ENCODE results near the gene TUBGCP4. TPM values are rescaled to one million over a fixed set of nuclear protein-coding genes. Genes with fewer than 3 reads are reported as not detected.
A peak's percentile ranks its signal among the peaks of the same experiment; 100 is the strongest.
"Not testable (repeated sequence)": the region's sequence is repeated elsewhere in the genome, so short reads cannot be mapped to it uniquely, and the experiment has no call there.

TUBGCP4 gene
- total and polyA plus RNA-seq, 9 of the 15 experiments (the other 6 are each of a cell fraction or from before 2014, with no cell fraction given), result 10.7 to 50.2 (median 29.6) TPM

GRCh38 chr15:43393592-43393991, 22.7 kb downstream of the TUBGCP4 start:
- H3K9me3 ChIP-seq (replicated peaks; ENCODE audit: control insufficient read depth, insufficient read depth, low read depth, low read length); POLR2A ChIA-PET; ATAC-seq; H3K79me2 ChIP-seq (ENCODE audit: control insufficient read depth, insufficient read depth, low read length); H3K9ac ChIP-seq (ENCODE audit: insufficient read depth in 1 of 2, low read depth in 2 of 2, low read length in 2 of 2); H3K4me1 ChIP-seq (replicated peaks in 1 of 2; ENCODE audit: control insufficient read depth in 2 of 2, insufficient read depth in 2 of 2, low read length in 2 of 2); FAIRE-seq; in situ Hi-C loops (cut with MboI); CTCF ChIA-PET (ENCODE audit: low intra/inter-chr PET ratio); H3K4me3 ChIP-seq; H2AFZ ChIP-seq (ENCODE audit: low read depth, low read length); H4K20me1 ChIP-seq (replicated peaks; ENCODE audit: control insufficient read depth, insufficient read depth, low read length); H3K27me3 ChIP-seq (ENCODE audit: control insufficient read depth in 2 of 2, insufficient read depth in 2 of 2, low read length in 2 of 2); intact Hi-C loops (cut with micrococcal nuclease); DNase-seq (ENCODE audit: extremely low read depth in 1 of 4, low spot score in 3 of 4); H3K9me1 ChIP-seq (ENCODE audit: control insufficient read depth, insufficient read depth, low read length); BruUV-seq (replicated peaks); H3K27ac ChIP-seq (ENCODE audit: extremely low read depth, low read depth, low read length); H3K4me2 ChIP-seq (ENCODE audit: insufficient read depth, low read length): not testable (repeated sequence)
- peaks cover 72% of the 10 kb centered on the region for H3K36me3 ChIP-seq (ENCODE audit: control insufficient read depth, insufficient read depth, low read length)
- WGBS (ENCODE audit: insufficient coverage, low coverage, missing lambda C conversion rate), result 100% methylated on average over 6 of the region's 6 CpGs
- peak; percentile 28 for TF ChIP-seq ZNF146 (CRISPR knock-in tag; IDR thresholded peaks at IDR 0.05; ENCODE audit: unreplicated experiment)

- ATAC-seq, result no peak
- POLR2A ChIA-PET, result interaction anchor here (0.7 kb wide), 2 partner anchors 8 to 10 kb away, joined by 3 read pairs; no protein-coding TSS in a partner anchor
- TF ChIP-seq C11orf30 (IDR thresholded peaks at IDR 0.05; ENCODE audit: low read depth), result peak; percentile 61; the same call in 1 of the 2 replicates
- TF ChIP-seq NFE2L1 (tag; IDR thresholded peaks at IDR 0.05; ENCODE audit: borderline replicate concordance, low read depth), result no peak
- TF ChIP-seq MAFG (tag; conservative IDR thresholded peaks at IDR 0.05), result 0 out of 2 replicates have a peak, but pooled peaks have one; percentile 16
- peak; percentile 77 for TF ChIP-seq ZNF316 (IDR thresholded peaks at IDR 0.05)
These were observed 31.4 kb downstream of the TUBGCP4 start for GRCh38 chr15:43402255-43402654.

More at GRCh38 chr15:43402255-43402654, 31.4 kb downstream of the TUBGCP4 start:
- no peaks in the 10 kb centered on the region for H3K4me1 ChIP-seq (replicated peaks in 1 of 2; ENCODE audit: control insufficient read depth in 2 of 2, insufficient read depth in 2 of 2, low read length in 2 of 2)
- no peaks in the 10 kb centered on the region for H3K79me2 ChIP-seq (ENCODE audit: control insufficient read depth, insufficient read depth, low read length)
- H2AFZ ChIP-seq (ENCODE audit: low read depth, low read length), result no peak overlapping the region
- BruUV-seq (replicated peaks), result no TSS peak
- DNase-seq (ENCODE audit: extremely low read depth in 1 of 4, low spot score in 3 of 4) (no peak), FAIRE-seq (no peak)
- H3K9me3 ChIP-seq (replicated peaks; ENCODE audit: control insufficient read depth, insufficient read depth, low read depth, low read length), result no peaks in the 10 kb centered on the region
- CTCF ChIA-PET (ENCODE audit: low intra/inter-chr PET ratio), result no interaction called here
- H3K27me3 ChIP-seq (ENCODE audit: control insufficient read depth in 2 of 2, insufficient read depth in 2 of 2, low read length in 2 of 2), result no peaks in the 10 kb centered on the region
- no peaks in the 10 kb centered on the region for H4K20me1 ChIP-seq (replicated peaks; ENCODE audit: control insufficient read depth, insufficient read depth, low read length)
- no peaks in the 10 kb centered on the region for H3K9me1 ChIP-seq (ENCODE audit: control insufficient read depth, insufficient read depth, low read length)
- H3K27ac ChIP-seq (ENCODE audit: extremely low read depth, low read depth, low read length), result no peak overlapping the region
- no peak overlapping the region for H3K4me3 ChIP-seq
- H3K9ac ChIP-seq (ENCODE audit: insufficient read depth in 1 of 2, low read depth in 2 of 2, low read length in 2 of 2), result no peak overlapping the region
- H3K36me3 ChIP-seq (ENCODE audit: control insufficient read depth, insufficient read depth, low read length), result peaks cover 98% of the 10 kb centered on the region
- intact Hi-C loops (cut with micrococcal nuclease) (no loop called here), in situ Hi-C loops (cut with MboI) (no loop called here)
- 93% methylated on average over 3 of the region's 3 CpGs for WGBS (ENCODE audit: insufficient coverage, low coverage, missing lambda C conversion rate)
- H3K4me2 ChIP-seq (ENCODE audit: insufficient read depth, low read length), result no peak overlapping the region

All from K562 (cell line).